NCI-H226 (cell line): ENCODE measurements around the gene CIAO2B.
"Not testable (repeated sequence)": the region's sequence is repeated elsewhere in the genome, so short reads cannot be mapped to it uniquely, and the experiment has no call there.

Source experiments
- DNase-seq: peaks from one replicate; pipeline ENCODE4 v3.0.0-alpha.2; 2015

CIAO2B gene

GRCh38 chr16:66902648-66903543 is 31.3 kb downstream of the CIAO2B start:
- DNase-seq = no peak

GRCh38 chr16:66901626-66902025 is 32.6 kb downstream of the CIAO2B start:
- no peak for DNase-seq

- DNase-seq = peak; percentile 65
These were observed 33.3 kb downstream of the CIAO2B start for GRCh38 chr16:66900721-66901441.

GRCh38 chr16:66899945-66900710 is 34.1 kb downstream of the CIAO2B start:
- DNase-seq = peak; percentile 90

GRCh38 chr16:66899310-66899944 is 34.8 kb downstream of the CIAO2B start:
- peak; percentile 49 for DNase-seq

GRCh38 chr16:66898933-66899309 is 35.3 kb downstream of the CIAO2B start:
- DNase-seq = no peak

GRCh38 chr16:66898207-66898606 is 36.0 kb downstream of the CIAO2B start:
- DNase-seq = peak; percentile 41

GRCh38 chr16:66896682-66897081 is 37.5 kb downstream of the CIAO2B start:
- DNase-seq = not testable (repeated sequence)

GRCh38 chr16:66895999-66896398 is 38.2 kb downstream of the CIAO2B start:
- no peak for DNase-seq

GRCh38 chr16:66895689-66895979 is 38.6 kb downstream of the CIAO2B start:
- DNase-seq = no peak

GRCh38 chr16:66894948-66895688 is 39.1 kb downstream of the CIAO2B start:
- peak; percentile 50 for DNase-seq

- DNase-seq = no peak
These were observed 40.1 kb downstream of the CIAO2B start for GRCh38 chr16:66894055-66894454.

- no peak for DNase-seq
These were observed 42.4 kb downstream of the CIAO2B start for GRCh38 chr16:66891797-66892196.

- no peak for DNase-seq
These were observed 42.8 kb downstream of the CIAO2B start for GRCh38 chr16:66891360-66891759.

GRCh38 chr16:66890799-66891198 is 43.4 kb downstream of the CIAO2B start:
- no peak for DNase-seq

- no peak for DNase-seq
These were observed 44.6 kb downstream of the CIAO2B start for GRCh38 chr16:66889622-66890021.

GRCh38 chr16:66888647-66889615 is 45.3 kb downstream of the CIAO2B start:
- no peak for DNase-seq

GRCh38 chr16:66886914-66887313 is 47.3 kb downstream of the CIAO2B start:
- no peak for DNase-seq

GRCh38 chr16:66886321-66886720 is 47.9 kb downstream of the CIAO2B start:
- DNase-seq = no peak

GRCh38 chr16:66885491-66885890 is 48.7 kb downstream of the CIAO2B start:
- DNase-seq = no peak

GRCh38 chr16:66882702-66883101 is 51.5 kb downstream of the CIAO2B start:
- no peak for DNase-seq
